HG03354 (cell line): ENCODE data around the gene ADAMTS1.
A peak's percentile ranks its signal among the peaks of the same experiment; 100 is the strongest.
"Not testable (repeated sequence)": the region's sequence is repeated elsewhere in the genome, so short reads cannot be mapped to it uniquely, and the experiment has no call there.

Source experiments
- ATAC-seq: cut with Tn5 transposase; IDR thresholded peaks from one replicate; pipeline ENCODE4 v1.9.1; 2021; ENCODE audit warnings: mild to moderate bottlenecking; ENCODE audit not compliant: unreplicated experiment, poor library complexity, severe bottlenecking

ADAMTS1 gene

DNA sequence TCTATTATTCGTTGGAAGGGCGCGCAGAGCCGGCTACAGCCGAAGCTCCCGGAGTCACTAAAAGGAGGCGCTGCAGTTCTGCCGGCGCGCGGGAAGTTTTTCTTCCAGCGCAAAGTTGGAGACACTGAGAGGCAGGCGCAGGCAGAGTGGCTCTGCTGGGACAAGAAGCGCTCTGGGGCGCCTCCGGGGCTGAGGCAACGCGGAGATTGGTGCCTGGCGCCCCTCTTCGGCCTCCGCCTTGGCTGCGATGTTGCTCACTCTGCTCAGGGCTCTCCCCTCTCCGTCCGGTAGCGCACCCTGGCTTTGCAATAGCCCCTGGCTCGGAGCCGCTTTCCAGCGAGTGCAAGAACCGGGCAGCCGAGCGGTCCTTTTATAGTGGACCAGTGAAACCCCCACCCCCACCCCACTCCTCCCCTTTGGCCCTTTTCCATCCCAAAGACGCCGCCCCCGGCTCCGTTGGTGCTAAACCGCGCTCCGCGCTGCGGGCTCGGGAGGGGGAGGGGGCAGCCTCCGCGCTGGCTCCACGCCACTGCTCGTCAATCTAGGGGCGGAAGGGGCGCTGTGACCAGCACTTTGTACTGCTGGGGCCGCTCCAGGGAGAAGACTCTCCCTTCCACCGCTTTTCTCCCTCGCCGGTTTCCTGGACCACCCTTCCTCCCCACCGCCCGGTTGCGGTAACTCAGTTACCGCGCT, at the start of gene ADAMTS1:
Gene ADAMTS1 (minus strand): TSS at position 344 of the 693 bp plus-strand sequence. CDS start 455 bp downstream, outside the sequence.
- no peak for ATAC-seq

DNA sequence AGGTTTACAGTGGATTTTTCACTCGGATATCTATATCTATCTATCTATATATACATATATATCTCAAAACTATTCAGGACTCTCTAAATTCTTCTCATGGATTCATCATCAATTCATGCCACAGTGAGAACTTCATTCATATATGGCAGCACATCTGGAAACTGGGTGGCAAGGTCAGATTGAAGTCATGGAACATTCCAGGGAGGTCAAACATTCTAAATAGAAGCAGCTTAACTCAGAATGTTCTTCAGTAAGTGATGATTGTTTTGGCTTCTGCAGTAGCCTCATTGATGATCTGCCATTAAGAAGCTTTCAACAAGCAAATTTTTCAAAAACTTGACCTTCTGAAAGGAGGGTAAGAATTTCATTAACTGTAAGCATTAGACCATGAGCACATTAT, 46.9 kb upstream of the ADAMTS1 start:
- no peak for ATAC-seq

GRCh38 chr21:26888931-26889330, 43.7 kb upstream of the ADAMTS1 start:
- no peak for ATAC-seq

DNA sequence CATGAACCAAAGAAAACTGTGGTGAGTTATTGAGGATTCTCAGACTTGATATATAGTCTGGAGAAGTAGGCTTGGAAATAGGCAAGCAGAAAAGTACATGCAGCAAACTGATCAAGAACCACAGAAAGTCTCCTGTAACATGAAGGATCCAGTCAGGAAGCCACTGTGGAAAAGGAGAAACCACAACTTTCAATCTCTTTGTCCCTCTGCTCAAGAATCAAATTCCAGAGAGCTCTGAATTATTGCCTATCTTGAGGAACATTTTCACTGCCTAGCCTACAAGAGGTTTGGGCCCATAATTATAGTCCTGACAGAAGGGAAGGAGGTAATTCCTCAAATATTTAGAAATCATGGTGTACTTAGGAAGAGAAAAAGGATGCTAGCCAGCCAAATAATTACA, 43.0 kb upstream of the ADAMTS1 start:
- ATAC-seq = no peak

DNA sequence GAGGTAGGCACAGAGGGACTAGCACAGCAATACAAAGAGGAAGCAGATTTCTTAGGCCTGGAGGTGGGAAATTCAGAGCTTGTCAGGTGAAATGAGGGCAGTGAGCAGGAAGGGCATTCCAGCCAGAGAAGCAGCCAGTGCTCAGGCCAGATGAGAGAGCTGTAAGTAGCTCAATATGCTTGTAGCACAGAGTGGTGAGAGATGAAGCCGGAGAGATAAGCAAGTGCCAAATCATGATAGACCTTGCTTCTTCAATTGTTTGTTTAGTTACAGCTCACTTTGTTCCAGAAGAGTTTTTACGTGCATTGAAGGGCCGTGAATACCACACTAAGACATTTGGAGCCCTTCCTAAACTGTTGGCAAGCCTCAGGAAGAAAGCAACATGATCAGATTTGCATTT, 42.0 kb upstream of the ADAMTS1 start:
- ATAC-seq = no peak

DNA sequence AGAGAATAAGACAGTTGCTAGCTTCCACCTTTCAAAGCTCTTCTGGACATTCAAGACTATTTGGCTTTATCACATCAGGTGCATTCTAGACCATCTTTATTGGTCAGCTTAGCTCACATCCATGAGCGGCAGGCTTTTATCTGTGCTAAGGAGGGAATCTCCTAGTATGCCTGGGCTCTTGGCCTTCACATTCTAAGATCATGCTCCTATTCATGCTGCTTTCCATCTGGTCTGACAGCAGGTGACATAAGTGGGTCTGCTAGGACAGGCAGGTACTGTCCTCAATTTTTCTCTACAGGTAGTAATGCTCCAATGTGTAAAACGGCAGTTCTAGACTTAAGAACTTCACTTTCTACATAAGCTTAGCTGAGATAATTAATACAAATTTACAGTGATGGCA, 39.2 kb upstream of the ADAMTS1 start:
- ATAC-seq = no peak

DNA sequence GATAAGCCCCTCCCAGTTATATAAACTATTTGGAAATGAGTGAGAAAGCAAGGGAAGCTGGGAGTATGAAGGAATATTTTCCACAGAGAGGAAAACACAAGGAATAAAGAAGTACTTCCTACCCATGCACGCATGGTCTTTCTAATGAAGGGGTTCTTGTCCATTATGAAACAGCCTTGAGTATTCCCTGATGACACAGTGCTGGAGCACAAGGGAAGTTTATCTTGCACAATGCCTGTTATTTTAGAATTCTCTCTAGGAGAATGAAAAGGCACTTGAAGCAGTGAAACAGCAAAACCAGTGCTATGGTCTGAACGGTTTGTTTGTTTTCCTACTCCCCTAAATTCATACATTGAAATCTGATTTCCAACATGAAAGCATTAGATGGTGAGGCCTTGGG, 38.6 kb upstream of the ADAMTS1 start:
- ATAC-seq = no peak

DNA sequence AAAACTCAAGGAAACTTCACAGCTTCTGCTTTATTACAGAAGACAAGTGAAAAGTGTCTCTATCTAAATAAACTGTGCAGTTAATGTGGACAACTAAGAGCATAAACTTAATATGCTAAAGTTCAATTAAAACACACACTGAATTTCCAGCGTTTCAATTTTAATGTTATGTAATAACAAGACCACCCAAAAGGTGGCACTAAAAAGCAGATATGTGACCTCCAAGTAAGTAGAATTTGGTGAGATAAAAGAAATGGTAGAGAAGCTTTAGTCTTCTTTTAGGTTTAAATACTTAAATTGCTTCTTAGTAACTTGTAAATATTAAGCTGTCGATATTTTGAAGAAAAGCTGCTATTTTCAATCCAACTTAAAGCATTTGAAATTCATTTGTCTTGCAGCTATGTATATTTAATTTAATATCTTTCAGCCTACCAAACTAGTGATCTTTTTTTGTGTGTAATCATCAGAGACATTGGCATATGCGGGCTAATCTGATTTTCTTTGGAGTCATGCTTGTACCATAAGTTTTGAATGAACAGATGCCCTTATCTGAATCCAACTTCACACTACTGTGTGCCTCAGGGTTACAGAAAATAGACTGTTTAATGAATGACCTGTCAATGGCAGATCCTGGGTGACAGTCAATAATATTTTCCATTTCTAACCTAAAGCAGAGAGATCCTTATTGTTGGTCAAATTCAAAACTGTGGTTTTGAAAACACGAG, 36.5 kb upstream of the ADAMTS1 start:
- ATAC-seq = no peak

DNA sequence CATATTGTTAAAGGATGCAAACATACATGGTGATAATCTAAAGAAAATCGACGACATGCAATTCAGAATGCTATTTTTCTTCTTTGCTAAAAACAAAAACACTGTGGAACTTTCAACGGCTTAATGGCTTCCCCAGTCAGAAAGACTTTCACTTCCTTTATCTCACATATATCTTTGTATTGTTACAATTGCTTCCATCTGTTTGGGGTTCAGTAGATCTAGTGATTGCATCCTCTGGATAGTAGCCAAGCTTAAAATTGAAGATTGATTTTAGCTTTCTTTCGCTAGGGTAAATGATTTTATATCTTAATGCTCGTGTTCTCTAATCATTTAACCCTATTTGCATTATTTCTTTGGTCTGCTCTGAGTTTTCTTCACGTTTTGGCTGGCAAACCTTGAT, 31.8 kb upstream of the ADAMTS1 start:
- ATAC-seq = no peak

DNA sequence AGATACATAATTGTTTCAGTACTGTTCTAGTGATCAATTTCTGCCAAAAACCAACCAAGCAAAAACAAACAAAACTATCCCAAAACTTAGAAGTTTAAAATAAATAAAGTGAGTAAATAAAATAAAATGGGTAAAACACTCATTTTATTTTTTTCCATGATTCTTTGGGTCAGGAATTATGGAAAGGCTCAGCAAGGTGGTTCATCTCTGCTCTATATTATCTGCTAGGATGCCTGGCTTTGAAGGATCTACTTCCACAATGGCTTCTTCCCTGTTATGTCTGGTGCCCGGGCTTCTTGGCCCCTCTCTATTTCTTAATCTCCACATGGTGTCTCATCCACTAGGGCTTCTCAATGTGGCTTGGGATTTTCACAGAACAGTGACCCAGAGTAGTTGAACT, 29.1 kb upstream of the ADAMTS1 start:
- ATAC-seq = no peak

GRCh38 chr21:26865857-26866256, 20.6 kb upstream of the ADAMTS1 start:
- ATAC-seq = no peak

DNA sequence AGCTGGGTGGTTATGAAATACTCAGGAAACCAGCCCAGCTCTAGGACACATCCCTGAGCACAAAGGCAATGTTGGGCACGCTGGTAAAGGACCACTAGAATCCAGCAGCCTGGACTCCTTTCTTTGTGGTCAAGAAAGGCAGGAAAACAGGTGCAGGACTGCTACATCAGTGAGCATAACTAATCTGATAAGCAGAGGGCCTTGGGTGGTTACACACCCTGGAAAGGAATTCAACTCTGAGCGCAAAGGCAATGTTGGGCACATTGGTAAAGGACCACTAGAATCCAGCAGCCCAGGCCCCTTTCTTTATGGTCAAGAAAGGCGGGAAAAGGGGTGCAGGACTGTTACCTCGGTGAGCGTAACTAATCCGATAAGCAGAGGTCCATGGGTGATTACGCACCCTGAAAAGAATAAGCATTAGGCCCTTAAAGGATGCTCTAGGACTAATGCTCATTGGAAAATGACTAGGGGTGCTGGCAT, 11.7 kb upstream of the ADAMTS1 start:
- ATAC-seq = not testable (repeated sequence)

GRCh38 chr21:26854695-26855094, 9.5 kb upstream of the ADAMTS1 start:
- ATAC-seq = not testable (repeated sequence)

- no peak for ATAC-seq
Measured at GRCh38 chr21:26852423-26852822, 7.2 kb upstream of the ADAMTS1 start.

GRCh38 chr21:26851109-26851944, 6.1 kb upstream of the ADAMTS1 start:
- ATAC-seq = no peak

GRCh38 chr21:26850116-26850643, 5.0 kb upstream of the ADAMTS1 start:
- ATAC-seq = no peak

- ATAC-seq = peak; percentile 43
Measured at GRCh38 chr21:26849428-26850115, 4.4 kb upstream of the ADAMTS1 start.

DNA sequence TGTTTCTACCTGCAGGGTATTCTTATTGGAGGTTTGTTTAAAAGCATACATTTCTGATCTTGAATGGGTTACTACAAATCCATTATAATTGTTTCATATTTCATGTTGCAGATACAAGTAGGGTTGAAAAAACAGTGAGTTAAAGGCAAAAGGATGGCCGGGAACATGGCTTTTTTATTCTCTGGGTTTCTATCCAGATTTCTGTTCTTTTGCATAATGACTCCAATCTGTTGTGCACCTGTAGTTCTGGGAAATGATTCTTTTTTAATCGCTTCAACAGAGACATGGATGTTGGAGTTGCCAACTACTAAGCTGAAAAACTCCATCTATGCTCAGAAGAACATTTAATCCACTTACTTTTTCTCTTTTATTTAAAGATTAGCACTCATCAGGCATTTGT, 2.7 kb upstream of the ADAMTS1 start:
- ATAC-seq = no peak

DNA sequence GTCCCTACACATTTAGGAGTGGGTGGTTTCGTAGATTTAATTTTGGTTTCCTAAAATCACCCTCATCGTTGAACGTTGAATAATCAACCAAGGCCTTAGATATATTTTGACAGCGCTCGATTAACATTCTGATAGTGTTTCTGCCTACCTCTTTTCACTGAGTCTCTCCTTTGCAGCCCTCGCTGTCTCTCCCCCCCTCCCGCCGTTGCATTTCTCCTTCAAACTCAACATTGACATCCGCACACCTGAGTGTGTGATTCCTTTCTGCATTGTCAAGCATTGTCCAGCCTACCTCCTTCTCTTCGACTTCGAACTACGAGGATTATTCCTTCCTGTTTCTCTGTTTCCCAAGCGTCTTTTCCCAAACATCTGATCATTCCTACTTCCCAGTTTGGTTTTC, 1.8 kb upstream of the ADAMTS1 start:
- no peak for ATAC-seq
